Activated CD4-positive, alpha-beta memory T cell treated with anti-CD3 and anti-CD28 coated beads, Interleukin-2, amount 10 ng/mL, durations not matched to agents 7 days and 5 days (primary cell): ENCODE measurements around the gene CYP2C9. TPM values are rescaled to one million over a fixed set of nuclear protein-coding genes. Genes with fewer than 3 reads are reported as not detected.
"Not testable (repeated sequence)": the region's sequence is repeated elsewhere in the genome, so short reads cannot be mapped to it uniquely, and the experiment has no call there.

ENCODE experiments used
- CTCF ChIA-PET: fragments of 350-600 bp; sonication (Branson Sonifier 250); formaldehyde crosslinking; loops from one replicate; lab custom pipeline; 2021; ENCODE audit warnings: antibody characterized with exemption, inconsistent platforms; lab: Charles Lee
- POLR2A ChIA-PET: fragments of 350-600 bp; sonication (Branson Sonifier 250); formaldehyde crosslinking; loops from one replicate; lab custom pipeline; 2021; ENCODE audit warnings: antibody characterized with exemption; lab: Charles Lee
- DNase-seq: peaks from one replicate; pipeline ENCODE4 v3.0.0-alpha.2; 2020
- H3K27ac Mint-ChIP-seq: one replicate; pipeline ENCODE4 v1.8.0; 2021; ENCODE audit warnings: mild to moderate bottlenecking, mixed read lengths
- H3K27me3 Mint-ChIP-seq: one replicate; pipeline ENCODE4 v1.8.0; 2021; ENCODE audit warnings: mixed read lengths
- H3K36me3 Mint-ChIP-seq: one replicate; pipeline ENCODE4 v1.8.0; 2021; ENCODE audit warnings: low read depth, mixed read lengths
- H3K4me1 Mint-ChIP-seq: one replicate; pipeline ENCODE4 v1.8.0; 2021; ENCODE audit warnings: mixed read lengths
- H3K4me3 Mint-ChIP-seq: one replicate; pipeline ENCODE4 v1.8.0; 2021; ENCODE audit warnings: mild to moderate bottlenecking, mixed read lengths
- H3K9me3 Mint-ChIP-seq: one replicate; pipeline ENCODE4 v1.8.0; 2021; ENCODE audit warnings: mixed read lengths
- total RNA-seq, 2 experiments: library from RNA; stranded (reverse); gene quantifications; one replicate each; pipeline ENCODE4 v1.2.3, GENCODE V29; 2021

The CYP2C9 gene
- total RNA-seq = not detected

DNA sequence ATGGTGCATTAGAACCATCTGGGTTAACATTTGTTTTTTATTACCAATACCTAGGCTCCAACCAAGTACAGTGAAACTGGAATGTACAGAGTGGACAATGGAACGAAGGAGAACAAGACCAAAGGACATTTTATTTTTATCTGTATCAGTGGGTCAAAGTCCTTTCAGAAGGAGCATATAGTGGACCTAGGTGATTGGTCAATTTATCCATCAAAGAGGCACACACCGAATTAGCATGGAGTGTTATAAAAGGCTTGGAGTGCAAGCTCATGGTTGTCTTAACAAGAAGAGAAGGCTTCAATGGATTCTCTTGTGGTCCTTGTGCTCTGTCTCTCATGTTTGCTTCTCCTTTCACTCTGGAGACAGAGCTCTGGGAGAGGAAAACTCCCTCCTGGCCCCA is at the start of gene CYP2C9:
Gene CYP2C9 (plus strand): TSS at position 276 of the 400 bp plus-strand sequence. CDS start 25 bp downstream, at position 301.
- ChIA-PET POLR2A (no interaction called here), CTCF (no interaction called here)
- DNase-seq = no peak
- H3K27ac Mint-ChIP-seq = no peak within 1 kb of the TSS
- no peak within 1 kb of the TSS for H3K4me3 Mint-ChIP-seq
- H3K36me3 Mint-ChIP-seq = no peaks in the 10 kb centered on the region
- no peaks in the 10 kb centered on the region for H3K4me1 Mint-ChIP-seq
- no peaks in the 10 kb centered on the region for H3K27me3 Mint-ChIP-seq
- H3K9me3 Mint-ChIP-seq = peaks cover 14% of the 10 kb centered on the region

DNA sequence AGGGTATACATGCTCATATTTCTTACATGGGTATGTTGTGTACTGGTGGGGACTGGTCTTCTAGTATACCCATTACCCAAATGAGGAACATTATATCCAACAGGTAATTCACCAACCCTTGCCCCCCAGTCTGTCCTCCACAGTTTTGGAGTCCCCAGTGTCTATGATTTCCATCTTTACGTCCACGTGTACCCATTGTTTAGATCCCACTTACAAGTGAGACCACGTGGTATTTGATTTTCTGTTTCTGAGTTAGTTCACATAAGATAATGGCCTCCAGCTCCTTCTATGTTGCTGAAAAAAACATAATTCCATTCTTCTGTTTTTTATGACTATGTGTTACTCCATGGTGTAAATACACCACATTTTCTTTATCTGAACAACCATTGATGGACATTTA is 49.3 kb upstream of the CYP2C9 start:
- H3K36me3 Mint-ChIP-seq = no peaks in the 10 kb centered on the region
- ChIA-PET CTCF (no interaction called here), POLR2A (no interaction called here)
- no peak overlapping the region for H3K27ac Mint-ChIP-seq
- no peaks in the 10 kb centered on the region for H3K4me1 Mint-ChIP-seq
- no peaks in the 10 kb centered on the region for H3K27me3 Mint-ChIP-seq
- H3K9me3 Mint-ChIP-seq = peaks cover 5% of the 10 kb centered on the region
- no peak for DNase-seq
- H3K4me3 Mint-ChIP-seq = no peak overlapping the region

DNA sequence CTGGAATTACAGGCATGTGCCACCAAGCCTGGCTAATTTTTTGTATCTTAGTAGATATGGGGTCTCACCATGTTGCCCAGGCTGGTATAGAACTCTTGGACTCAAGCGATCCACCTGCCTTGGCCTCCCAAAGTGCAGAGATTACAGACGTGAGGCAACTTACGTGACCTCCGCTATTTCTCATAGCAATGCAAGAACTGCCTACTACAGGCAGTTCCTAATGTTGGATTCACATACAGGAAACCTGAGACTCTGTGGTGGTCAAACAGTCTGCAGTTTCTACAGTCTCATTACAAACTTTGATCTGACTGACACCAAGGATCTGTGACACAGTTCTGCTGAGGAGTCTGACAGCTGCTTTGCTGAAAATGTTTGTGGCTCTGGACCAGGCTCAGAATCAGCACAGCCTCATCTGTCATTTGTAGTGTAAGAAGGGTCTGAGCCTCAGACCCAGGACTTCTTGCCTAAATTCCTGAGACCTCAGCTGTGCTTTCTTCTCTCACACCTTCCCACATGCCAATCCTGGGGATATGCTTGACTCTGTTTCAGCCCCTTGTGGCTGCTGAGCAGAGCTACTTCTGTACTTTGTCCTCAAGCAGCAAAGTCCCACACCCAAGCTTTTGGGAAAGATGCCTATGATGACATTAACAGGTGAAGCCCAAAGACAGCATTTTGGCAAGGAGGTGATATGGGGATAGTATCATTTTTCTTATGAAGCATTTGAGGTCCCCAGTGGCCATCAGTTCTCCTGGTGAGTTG is 48.0 kb upstream of the CYP2C9 start:
- H3K36me3 Mint-ChIP-seq = no peaks in the 10 kb centered on the region
- H3K4me1 Mint-ChIP-seq = no peaks in the 10 kb centered on the region
- H3K27me3 Mint-ChIP-seq = no peaks in the 10 kb centered on the region
- H3K27ac Mint-ChIP-seq = no peak overlapping the region
- CTCF ChIA-PET = no interaction called here
- H3K9me3 Mint-ChIP-seq = peaks cover 5% of the 10 kb centered on the region
- POLR2A ChIA-PET = no interaction called here
- DNase-seq = no peak
- no peak overlapping the region for H3K4me3 Mint-ChIP-seq

DNA sequence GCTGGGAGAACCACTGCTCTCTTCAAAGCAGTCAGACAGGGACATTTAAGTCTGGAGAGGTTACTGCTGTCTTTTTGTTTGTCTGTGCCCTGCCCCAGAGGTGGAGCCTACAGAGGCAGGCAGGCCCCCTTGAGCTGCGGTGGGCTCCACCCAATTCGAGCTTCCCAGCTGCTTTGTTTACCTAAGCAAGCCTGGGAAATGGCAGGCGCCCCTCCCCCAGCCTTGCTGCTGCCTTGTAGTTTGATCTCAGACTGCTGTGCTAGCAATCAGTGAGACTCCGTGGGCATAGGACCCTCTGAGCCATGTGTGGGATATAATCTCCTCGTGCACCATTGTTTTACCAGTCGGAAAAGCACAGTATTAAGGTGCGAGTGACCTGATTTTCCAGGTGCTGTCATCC is 40.0 kb upstream of the CYP2C9 start:
- DNase-seq, H3K36me3 Mint-ChIP-seq, POLR2A ChIA-PET, H3K4me3 Mint-ChIP-seq, CTCF ChIA-PET, H3K4me1 Mint-ChIP-seq, H3K9me3 Mint-ChIP-seq, H3K27ac Mint-ChIP-seq, H3K27me3 Mint-ChIP-seq: not testable (repeated sequence)

DNA sequence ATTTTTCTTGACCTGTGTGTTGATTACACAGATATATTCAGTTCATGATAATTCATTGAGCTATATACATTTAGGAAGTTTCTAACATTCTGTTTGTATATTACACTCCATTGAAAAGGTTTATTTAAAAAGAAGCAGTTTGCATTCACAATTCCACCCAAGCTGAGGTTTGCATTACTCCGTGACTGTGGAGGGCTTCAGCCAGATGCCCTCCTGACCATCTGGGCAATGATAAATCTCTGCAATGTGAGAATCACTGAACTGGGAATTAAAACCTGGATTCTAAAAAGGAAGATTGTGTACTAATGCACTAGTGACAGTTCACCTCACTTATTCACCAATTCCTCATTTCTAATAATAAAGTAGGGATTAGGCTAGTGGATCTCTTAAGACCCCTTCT is 36.4 kb upstream of the CYP2C9 start:
- no peaks in the 10 kb centered on the region for H3K36me3 Mint-ChIP-seq
- no peak for DNase-seq
- H3K27ac Mint-ChIP-seq = no peak overlapping the region
- H3K9me3 Mint-ChIP-seq = peaks cover 2% of the 10 kb centered on the region
- no peaks in the 10 kb centered on the region for H3K27me3 Mint-ChIP-seq
- ChIA-PET POLR2A (no interaction called here), CTCF (interaction anchor here (0.5 kb wide), 1 partner anchor 1941 kb away, joined by 3 read pairs; no protein-coding TSS in a partner anchor)
- no peaks in the 10 kb centered on the region for H3K4me1 Mint-ChIP-seq
- H3K4me3 Mint-ChIP-seq = no peak overlapping the region

DNA sequence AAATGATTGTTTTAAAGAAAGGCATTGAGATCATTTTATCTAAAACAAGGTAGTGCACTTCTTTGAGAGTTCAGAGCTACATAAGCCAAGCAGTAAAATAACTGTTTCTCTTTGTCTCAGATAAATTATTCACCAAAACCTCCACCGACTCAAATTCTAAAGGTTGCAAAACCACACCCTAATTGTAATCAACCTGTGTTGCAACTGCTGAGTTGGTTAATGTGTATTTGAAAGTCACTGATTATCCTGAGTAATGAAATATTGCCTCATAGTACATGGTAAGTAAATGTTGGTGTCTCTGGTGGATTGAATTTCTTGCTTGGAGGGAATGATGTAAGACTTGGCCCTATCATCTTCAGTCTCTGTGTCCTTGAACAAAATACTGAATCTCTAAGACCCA is 35.9 kb upstream of the CYP2C9 start:
- DNase-seq = no peak
- CTCF ChIA-PET = interaction anchor here (0.5 kb wide), 1 partner anchor 1942 kb away, joined by 3 read pairs; no protein-coding TSS in a partner anchor
- peaks cover 2% of the 10 kb centered on the region for H3K9me3 Mint-ChIP-seq
- H3K36me3 Mint-ChIP-seq = no peaks in the 10 kb centered on the region
- H3K4me3 Mint-ChIP-seq = no peak overlapping the region
- POLR2A ChIA-PET = no interaction called here
- no peaks in the 10 kb centered on the region for H3K27me3 Mint-ChIP-seq
- H3K4me1 Mint-ChIP-seq = no peaks in the 10 kb centered on the region
- no peak overlapping the region for H3K27ac Mint-ChIP-seq

DNA sequence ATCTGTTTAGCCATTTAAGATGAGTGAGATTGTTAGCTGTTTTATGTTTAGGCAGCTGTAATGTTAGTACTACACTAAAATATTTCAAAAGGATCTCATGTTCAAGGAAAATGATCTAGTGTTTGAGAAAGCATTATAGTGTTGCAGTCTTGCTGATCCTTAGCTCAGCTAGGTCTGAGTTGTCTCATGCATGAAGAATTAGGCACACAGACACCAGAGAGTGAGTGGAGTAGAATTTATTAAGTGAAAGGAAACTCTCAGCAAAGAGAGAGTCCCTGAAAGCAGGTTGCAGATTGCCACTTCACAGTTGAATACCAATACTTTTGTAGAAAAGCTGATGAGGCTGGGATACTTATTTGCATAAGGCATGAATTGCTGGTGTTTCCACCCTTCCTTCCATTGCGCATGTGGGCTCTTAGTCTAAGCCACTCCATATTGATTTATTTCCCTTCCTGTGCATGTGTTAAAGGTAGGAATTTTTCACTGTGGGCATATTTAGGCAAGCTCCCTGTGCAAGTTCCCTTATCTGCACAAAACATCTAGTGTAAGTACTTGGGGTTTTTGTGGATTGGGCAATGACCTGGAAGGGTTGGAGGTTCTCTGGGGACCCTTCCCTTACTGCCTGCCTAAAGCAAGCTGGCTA is 33.8 kb upstream of the CYP2C9 start:
- H3K36me3 Mint-ChIP-seq, H3K27me3 Mint-ChIP-seq, H3K9me3 Mint-ChIP-seq, H3K4me1 Mint-ChIP-seq, H3K4me3 Mint-ChIP-seq, DNase-seq, POLR2A ChIA-PET, H3K27ac Mint-ChIP-seq, CTCF ChIA-PET: not testable (repeated sequence)

DNA sequence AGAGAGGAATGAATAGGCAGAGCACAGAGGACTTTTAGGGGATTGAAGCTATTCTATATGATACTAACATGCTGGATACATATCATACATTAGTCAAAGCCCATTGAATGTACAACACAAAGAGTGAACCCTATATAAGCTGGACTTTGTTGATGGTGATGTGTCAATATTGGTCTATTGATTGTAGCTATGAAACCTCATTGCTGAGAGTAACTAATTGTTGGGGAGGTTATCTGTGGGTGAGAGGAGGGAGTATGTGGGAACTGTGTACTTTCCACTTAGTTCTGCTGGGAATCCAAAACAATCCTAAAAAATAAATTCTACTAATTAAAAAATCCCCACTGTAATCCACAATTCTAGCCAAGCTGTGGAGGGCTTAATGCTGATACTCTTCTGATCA is 22.0 kb upstream of the CYP2C9 start:
- no peak overlapping the region for H3K27ac Mint-ChIP-seq
- H3K4me3 Mint-ChIP-seq = no peak overlapping the region
- DNase-seq = no peak
- H3K9me3 Mint-ChIP-seq = peaks cover 2% of the 10 kb centered on the region
- H3K4me1 Mint-ChIP-seq = no peaks in the 10 kb centered on the region
- POLR2A ChIA-PET = no interaction called here
- no peaks in the 10 kb centered on the region for H3K36me3 Mint-ChIP-seq
- CTCF ChIA-PET = no interaction called here
- H3K27me3 Mint-ChIP-seq = no peaks in the 10 kb centered on the region

DNA sequence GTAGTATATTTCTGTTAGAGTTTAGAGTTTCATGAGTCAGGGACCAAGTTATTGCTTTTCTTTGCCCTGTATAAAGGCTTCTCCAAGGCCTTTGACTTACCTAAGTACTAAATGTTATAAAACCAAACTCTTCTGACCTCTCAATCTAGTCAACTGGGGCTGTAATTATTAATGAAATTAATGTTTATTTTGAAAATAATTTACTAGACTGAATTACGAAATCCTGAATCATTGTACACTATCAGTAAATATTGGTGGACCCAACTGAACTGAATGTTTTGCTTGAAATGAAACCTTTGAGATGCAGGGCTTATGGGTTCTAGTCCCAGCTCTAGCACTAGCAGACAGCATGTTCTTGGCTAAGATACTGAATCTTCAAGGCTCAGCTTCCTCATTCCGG is 1.7 kb upstream of the CYP2C9 start:
- no peak for DNase-seq
- H3K27me3 Mint-ChIP-seq = no peaks in the 10 kb centered on the region
- ChIA-PET POLR2A (no interaction called here), CTCF (no interaction called here)
- no peak overlapping the region for H3K27ac Mint-ChIP-seq
- no peak overlapping the region for H3K4me3 Mint-ChIP-seq
- no peaks in the 10 kb centered on the region for H3K4me1 Mint-ChIP-seq
- H3K9me3 Mint-ChIP-seq = peaks cover 9% of the 10 kb centered on the region
- no peaks in the 10 kb centered on the region for H3K36me3 Mint-ChIP-seq

DNA sequence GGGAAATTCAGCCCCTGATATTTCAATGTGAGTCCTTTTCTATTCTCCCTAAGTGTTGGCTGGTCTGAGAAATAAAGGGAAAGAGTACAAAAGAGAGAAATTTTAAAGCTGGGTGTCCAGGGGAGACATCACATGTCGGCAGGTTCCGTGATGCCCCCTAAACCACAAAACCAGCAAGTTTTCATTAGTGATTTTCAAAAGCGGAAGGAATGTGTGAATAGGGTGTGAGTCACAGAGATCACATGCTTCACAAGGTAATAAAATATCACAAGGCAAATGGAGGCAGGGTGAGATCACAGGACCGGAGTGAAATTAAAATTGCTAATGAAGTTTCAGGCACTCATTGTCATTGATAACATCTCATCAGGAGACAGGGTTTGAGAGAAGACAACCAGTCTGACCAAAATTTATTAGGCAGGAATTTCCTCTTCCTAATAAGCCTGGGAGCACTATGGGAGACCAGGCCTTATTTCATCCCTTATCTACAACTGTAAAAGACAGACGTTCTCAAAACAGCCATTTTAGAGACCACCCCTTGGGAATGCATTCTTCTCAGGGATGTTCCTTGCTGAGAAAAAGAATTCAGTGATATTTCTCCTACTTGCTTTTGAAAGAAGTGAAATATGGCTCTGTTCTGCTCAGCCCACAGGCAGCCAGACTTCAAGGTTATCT is 5.1 kb downstream of the CYP2C9 start:
- H3K36me3 Mint-ChIP-seq, H3K4me1 Mint-ChIP-seq, H3K27ac Mint-ChIP-seq, CTCF ChIA-PET, POLR2A ChIA-PET, H3K4me3 Mint-ChIP-seq, DNase-seq, H3K27me3 Mint-ChIP-seq: not testable (repeated sequence)
- H3K9me3 Mint-ChIP-seq = peaks cover 21% of the 10 kb centered on the region

DNA sequence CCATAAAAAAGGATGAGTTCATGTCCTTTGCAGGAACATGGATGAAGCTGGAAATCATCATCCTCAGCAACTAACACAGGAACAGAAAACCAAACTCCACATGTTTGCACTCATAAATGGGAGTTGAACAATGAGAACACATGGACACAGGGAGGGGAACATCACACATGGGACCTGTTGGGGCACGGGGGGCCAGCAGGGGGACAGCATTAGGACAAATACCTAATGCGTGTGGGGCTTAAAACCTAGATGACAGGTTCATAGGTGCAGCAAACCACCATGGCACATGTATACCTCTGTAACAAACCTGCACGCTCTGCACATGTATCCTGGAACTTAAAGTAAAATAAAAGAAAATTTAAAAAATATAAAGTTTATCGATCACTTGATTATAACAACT is 7.7 kb downstream of the CYP2C9 start:
- H3K4me3 Mint-ChIP-seq, H3K36me3 Mint-ChIP-seq, POLR2A ChIA-PET, H3K27ac Mint-ChIP-seq, CTCF ChIA-PET, DNase-seq, H3K27me3 Mint-ChIP-seq, H3K4me1 Mint-ChIP-seq: not testable (repeated sequence)
- peaks cover 19% of the 10 kb centered on the region for H3K9me3 Mint-ChIP-seq

DNA sequence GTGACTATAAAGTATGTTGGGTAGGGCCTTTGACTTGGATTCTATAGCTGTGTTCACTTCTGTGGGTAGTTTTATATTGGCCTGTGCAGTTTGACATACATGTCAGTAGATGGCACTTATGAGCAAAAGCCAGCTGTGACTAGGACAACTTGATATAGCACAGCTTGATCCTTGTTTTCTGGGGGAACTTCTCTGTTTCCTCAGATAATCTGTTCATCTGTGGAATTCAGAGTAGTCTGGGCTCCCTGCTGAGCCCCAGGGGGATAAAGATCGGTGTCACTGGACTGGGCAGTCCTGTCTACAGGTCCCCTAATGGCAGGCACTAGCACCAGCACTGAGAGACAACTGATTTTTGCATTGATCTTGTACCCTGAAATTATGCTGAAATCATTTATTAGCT is 25.4 kb downstream of the CYP2C9 start:
- Mint-ChIP-seq H3K27me3 (no peaks in the 10 kb centered on the region), H3K4me1 (no peaks in the 10 kb centered on the region), H3K9me3 (peaks cover 5% of the 10 kb centered on the region), H3K36me3 (no peaks in the 10 kb centered on the region), H3K27ac (no peak overlapping the region), H3K4me3 (no peak overlapping the region)
- ChIA-PET POLR2A (no interaction called here), CTCF (interaction anchor here (0.9 kb wide), 1 partner anchor 30 kb away, joined by 3 read pairs; no protein-coding TSS in a partner anchor)
- DNase-seq = no peak

DNA sequence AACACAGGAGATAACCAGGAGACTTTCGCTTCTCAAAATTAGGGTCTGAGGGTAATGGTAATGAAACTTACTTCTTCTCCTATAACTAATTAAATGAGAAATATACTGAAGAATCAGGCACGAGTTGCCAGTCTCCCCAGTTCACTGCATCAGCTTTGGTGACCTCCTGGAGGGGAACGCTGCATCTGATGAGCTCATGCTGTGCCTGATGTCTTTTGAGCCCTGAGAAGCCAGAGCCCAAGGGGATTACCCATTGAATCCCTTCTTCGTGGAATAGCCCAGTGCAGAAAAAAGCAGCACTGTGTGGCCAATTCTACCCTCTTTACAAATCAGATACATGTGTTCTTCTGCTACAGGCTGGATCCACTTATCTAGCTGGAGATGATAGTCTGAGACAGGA is 45.1 kb downstream of the CYP2C9 start:
- no peaks in the 10 kb centered on the region for H3K9me3 Mint-ChIP-seq
- no peaks in the 10 kb centered on the region for H3K4me1 Mint-ChIP-seq
- no peaks in the 10 kb centered on the region for H3K27me3 Mint-ChIP-seq
- no peak overlapping the region for H3K27ac Mint-ChIP-seq
- no peaks in the 10 kb centered on the region for H3K36me3 Mint-ChIP-seq
- H3K4me3 Mint-ChIP-seq = no peak overlapping the region
- no peak for DNase-seq
- POLR2A ChIA-PET = no interaction called here
- CTCF ChIA-PET = no interaction called here
